H9 (cell line): Measurements from ENCODE around the gene OR2A12. TPM values are rescaled to one million over a fixed set of nuclear protein-coding genes. Genes with fewer than 3 reads are reported as not detected.

Experiments
- DNase-seq: peaks from one replicate; pipeline ENCODE4 v3.0.0-alpha.2; 2017
- H2AFZ ChIP-seq: one replicate; pipeline ENCODE4 v1.6.1; 2013; ENCODE audit warnings: mild to moderate bottlenecking, low read length, control low read depth, moderate library complexity
- H2AK5ac ChIP-seq: 2 replicates; pipeline ENCODE4 v1.6.1; 2013; ENCODE audit warnings: low read length, control low read depth, mixed read lengths; ENCODE audit not compliant: insufficient read length
- H2BK120ac ChIP-seq: one replicate; pipeline ENCODE4 v1.6.1; 2013; ENCODE audit warnings: low read depth, mild to moderate bottlenecking, low read length, control low read depth, inconsistent platforms; ENCODE audit not compliant: poor library complexity, severe bottlenecking
- H2BK12ac ChIP-seq: 2 replicates; pipeline ENCODE4 v1.6.1; 2013; ENCODE audit warnings: low read length, control low read depth, mixed read lengths, low read depth; ENCODE audit not compliant: insufficient read length
- H2BK15ac ChIP-seq: 2 replicates; pipeline ENCODE4 v1.6.1; 2013; ENCODE audit warnings: low read depth, low read length, control low read depth
- H2BK20ac ChIP-seq: one replicate; pipeline ENCODE4 v1.6.1; 2013; ENCODE audit warnings: low read depth, mild to moderate bottlenecking, low read length, control low read depth, inconsistent platforms; ENCODE audit not compliant: poor library complexity, severe bottlenecking
- H2BK5ac ChIP-seq: 2 replicates; pipeline ENCODE4 v1.6.1; 2013; ENCODE audit warnings: low read length, control low read depth, mixed read lengths; ENCODE audit not compliant: insufficient read length
- H3K14ac ChIP-seq: 2 replicates; pipeline ENCODE4 v1.6.1; 2013; ENCODE audit warnings: low read length, control low read depth; ENCODE audit not compliant: insufficient read depth
- H3K18ac ChIP-seq: 2 replicates; pipeline ENCODE4 v1.6.1; 2013; ENCODE audit warnings: low read depth, mild to moderate bottlenecking, mixed read lengths, low read length, control low read depth; ENCODE audit not compliant: insufficient read length
- H3K23ac ChIP-seq: 2 replicates; pipeline ENCODE4 v1.6.1; 2013; ENCODE audit warnings: low read length, control low read depth, mixed read lengths, low read depth; ENCODE audit not compliant: insufficient read length
- H3K23me2 ChIP-seq: 2 replicates; pipeline ENCODE4 v1.6.1; 2013; ENCODE audit warnings: low read depth, mild to moderate bottlenecking, mixed read lengths, low read length, control low read depth; ENCODE audit not compliant: insufficient read length, poor library complexity, severe bottlenecking
- H3K27ac ChIP-seq: 2 replicates; pipeline ENCODE4 v1.5.1; 2013; ENCODE audit warnings: low read length, control low read depth, mixed read lengths, low read depth; ENCODE audit not compliant: insufficient read length
- H3K27me3 ChIP-seq: 2 replicates; pipeline ENCODE4 v1.6.1; 2013; ENCODE audit warnings: low read length, control low read depth, inconsistent platforms; ENCODE audit not compliant: insufficient read depth
- H3K4ac ChIP-seq: 2 replicates; pipeline ENCODE4 v1.6.1; 2013; ENCODE audit warnings: low read depth, mild to moderate bottlenecking, control low read depth, inconsistent platforms, low read length, moderate library complexity
- H3K4me1 ChIP-seq: 2 replicates; pipeline ENCODE4 v1.6.1; 2013; ENCODE audit warnings: low read length, control low read depth, inconsistent platforms; ENCODE audit not compliant: insufficient read depth
- H3K4me2 ChIP-seq: 2 replicates; pipeline ENCODE4 v1.6.1; 2013; ENCODE audit warnings: low read length, control low read depth, mixed read lengths; ENCODE audit not compliant: insufficient read length, insufficient read depth
- H3K56ac ChIP-seq: 2 replicates; pipeline ENCODE4 v1.6.1; 2013; ENCODE audit warnings: low read depth, mild to moderate bottlenecking, mixed read lengths, low read length, control low read depth; ENCODE audit not compliant: insufficient read length
- H3K79me1 ChIP-seq: 2 replicates; pipeline ENCODE4 v1.6.1; 2013; ENCODE audit warnings: low read depth, mild to moderate bottlenecking, moderate library complexity, low read length, control low read depth, inconsistent platforms; ENCODE audit not compliant: insufficient read depth, poor library complexity, severe bottlenecking
- H3K79me2 ChIP-seq: 2 replicates; pipeline ENCODE4 v1.6.1; 2013; ENCODE audit warnings: low read length, control low read depth, inconsistent platforms; ENCODE audit not compliant: insufficient read depth
- H3K9ac ChIP-seq: 2 replicates; pipeline ENCODE4 v1.6.1; 2013; ENCODE audit warnings: low read length, control low read depth, mixed read lengths; ENCODE audit not compliant: insufficient read length; ENCODE audit errors: extremely low read depth
- H3K9me3 ChIP-seq: one replicate; pipeline ENCODE4 v1.6.1; 2013; ENCODE audit warnings: low read depth, low read length, inconsistent platforms; ENCODE audit not compliant: control insufficient read depth
- H3T11ph ChIP-seq: one replicate; pipeline ENCODE4 v1.6.1; 2013; ENCODE audit warnings: mild to moderate bottlenecking, low read length, control low read depth, inconsistent platforms
- H4K20me1 ChIP-seq: one replicate; pipeline ENCODE4 v1.6.1; 2013; ENCODE audit not compliant: control insufficient read depth, insufficient read length, insufficient read depth
- H4K5ac ChIP-seq: 2 replicates; pipeline ENCODE4 v1.6.1; 2013; ENCODE audit warnings: low read depth, mild to moderate bottlenecking, mixed read lengths, low read length, control low read depth; ENCODE audit not compliant: insufficient read length
- H4K8ac ChIP-seq: replicated peaks from 2 replicates; pipeline ENCODE4 v1.6.1; 2013; ENCODE audit warnings: low read length, control low read depth, mixed read lengths, low read depth; ENCODE audit not compliant: insufficient read length
- H4K91ac ChIP-seq: 2 replicates; pipeline ENCODE4 v1.6.1; 2013; ENCODE audit warnings: low read depth, mild to moderate bottlenecking, moderate library complexity, mixed read lengths, low read length, control low read depth; ENCODE audit not compliant: insufficient read length
- H3K27ac Mint-ChIP-seq, 3 experiments: 2 replicates in 2 of 3; 3 replicates in 1 of 3; pipeline ENCODE4 v1.8.0; 2020 to 2021; ENCODE audit warnings: mixed read lengths in 3 of 3, mild to moderate bottlenecking in 1 of 3, moderate library complexity in 1 of 3
- H3K27me3 Mint-ChIP-seq: 2 replicates; pipeline ENCODE4 v1.8.0; 2021; ENCODE audit warnings: low read depth, mild to moderate bottlenecking, moderate library complexity, mixed read lengths
- H3K36me3 Mint-ChIP-seq, 3 experiments: 2 replicates in 2 of 3; 3 replicates in 1 of 3; pipeline ENCODE4 v1.8.0; 2020 to 2021; ENCODE audit warnings: low read depth in 3 of 3, mixed read lengths in 3 of 3; ENCODE audit not compliant: insufficient read depth in 1 of 3
- H3K4me1 Mint-ChIP-seq, 2 experiments: 2 replicates each; pipeline ENCODE4 v1.8.0; 2020; ENCODE audit warnings: mixed read lengths in 2 of 2
- H3K4me3 Mint-ChIP-seq, 2 experiments: 2 replicates in 1 of 2; 3 replicates in 1 of 2; pipeline ENCODE4 v1.8.0; 2020 to 2021; ENCODE audit warnings: mild to moderate bottlenecking in 2 of 2, mixed read lengths in 2 of 2, moderate library complexity in 1 of 2
- H3K9me3 Mint-ChIP-seq, 2 experiments: 2 replicates in 1 of 2; 3 replicates in 1 of 2; pipeline ENCODE4 v1.8.0; 2020; ENCODE audit warnings: mild to moderate bottlenecking in 2 of 2, mixed read lengths in 2 of 2, moderate library complexity in 1 of 2
- WGBS: extraction: QIAGEN DNeasy Blood & Tissue Kit; methylation state at CpG from one replicate; pipeline ENCODE4 v1.1.7; 2013; ENCODE audit warnings: missing lambda C conversion rate, low lambda C conversion rate, mixed read lengths; ENCODE audit not compliant: insufficient read length; ENCODE audit errors: extremely low coverage; 5-methylcytosine and 5-hydroxymethylcytosine counted together
- total RNA-seq: library from RNA; stranded (reverse); gene quantifications from 2 replicates; pipeline ENCODE4 v1.2.1, GENCODE V29; 2021
- TF ChIP-seq, protein P1 (sequence below): fragments of 200-600 bp; sonication (generic); conservative IDR thresholded peaks from 3 replicates; pipeline ENCODE4 v1.8.0; 2021; ENCODE audit warnings: antibody characterized with exemption, mild to moderate bottlenecking

Gene OR2A12
- total RNA-seq, 1 experiment from 2014 or later = not detected

DNA sequence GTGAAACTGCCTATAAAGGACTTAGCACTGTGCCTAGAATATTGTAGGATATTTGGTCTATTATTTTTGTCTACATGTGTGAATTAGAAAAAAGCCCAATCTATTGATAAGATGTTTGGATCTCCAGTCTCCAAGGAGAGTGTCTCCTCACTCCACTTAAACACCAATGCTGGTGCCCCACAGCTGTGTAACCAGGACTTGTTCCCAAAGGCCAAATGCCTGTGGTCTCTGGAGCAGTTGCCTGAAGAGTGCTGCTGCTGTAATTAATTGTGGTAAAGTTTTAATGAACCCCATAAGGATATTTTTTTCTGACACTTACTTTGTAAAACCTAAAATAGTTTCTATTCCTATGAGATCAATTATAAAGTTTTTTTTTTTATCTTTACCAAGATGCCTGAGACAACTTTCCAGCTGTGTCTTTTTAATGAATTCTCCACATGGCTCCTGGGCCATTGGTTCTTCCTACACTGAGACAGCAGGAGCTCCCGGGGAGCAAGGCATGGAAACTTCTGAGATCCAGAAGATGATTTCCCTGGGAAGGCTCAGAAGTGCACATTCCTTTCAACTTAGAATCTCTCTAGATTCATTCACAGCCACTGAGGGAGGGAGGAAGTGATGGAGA, 48.6 kb upstream of the OR2A12 start:
- Histone ChIP-seq H2BK12ac (no peak overlapping the region), H3K23me2 (no peaks in the 10 kb centered on the region), H3K27ac (no peak overlapping the region), H2BK120ac (no peak overlapping the region), H2BK20ac (no peak overlapping the region), H2AK5ac (no peak overlapping the region), H4K20me1 (no peaks in the 10 kb centered on the region), H3K18ac (no peak overlapping the region), H3T11ph (no peak overlapping the region), H3K14ac (no peak overlapping the region), H3K79me2 (no peaks in the 10 kb centered on the region), H3K56ac (no peak overlapping the region), H2BK5ac (no peak overlapping the region), H2AFZ (no peak overlapping the region), H3K4ac (no peak overlapping the region), H3K4me1 (no peaks in the 10 kb centered on the region), H4K8ac (no peak overlapping the region), H3K79me1 (no peaks in the 10 kb centered on the region), H3K9ac (no peak overlapping the region), H4K91ac (no peak overlapping the region), H3K4me2 (no peak overlapping the region), H2BK15ac (no peak overlapping the region), H4K5ac (no peak overlapping the region), H3K9me3 (no peaks in the 10 kb centered on the region), H3K23ac (no peak overlapping the region), H3K27me3 (no peaks in the 10 kb centered on the region)
- Mint-ChIP-seq H3K36me3 (no peaks in the 10 kb centered on the region), H3K27me3 (no peaks in the 10 kb centered on the region), H3K4me3 (no peak overlapping the region), H3K9me3 (no peaks in the 10 kb centered on the region), H3K27ac (no peak overlapping the region), H3K4me1 (no peaks in the 10 kb centered on the region; a peak in 1 of 4 replicates)
- no peak for DNase-seq
- TF ChIP-seq, protein P1, sequence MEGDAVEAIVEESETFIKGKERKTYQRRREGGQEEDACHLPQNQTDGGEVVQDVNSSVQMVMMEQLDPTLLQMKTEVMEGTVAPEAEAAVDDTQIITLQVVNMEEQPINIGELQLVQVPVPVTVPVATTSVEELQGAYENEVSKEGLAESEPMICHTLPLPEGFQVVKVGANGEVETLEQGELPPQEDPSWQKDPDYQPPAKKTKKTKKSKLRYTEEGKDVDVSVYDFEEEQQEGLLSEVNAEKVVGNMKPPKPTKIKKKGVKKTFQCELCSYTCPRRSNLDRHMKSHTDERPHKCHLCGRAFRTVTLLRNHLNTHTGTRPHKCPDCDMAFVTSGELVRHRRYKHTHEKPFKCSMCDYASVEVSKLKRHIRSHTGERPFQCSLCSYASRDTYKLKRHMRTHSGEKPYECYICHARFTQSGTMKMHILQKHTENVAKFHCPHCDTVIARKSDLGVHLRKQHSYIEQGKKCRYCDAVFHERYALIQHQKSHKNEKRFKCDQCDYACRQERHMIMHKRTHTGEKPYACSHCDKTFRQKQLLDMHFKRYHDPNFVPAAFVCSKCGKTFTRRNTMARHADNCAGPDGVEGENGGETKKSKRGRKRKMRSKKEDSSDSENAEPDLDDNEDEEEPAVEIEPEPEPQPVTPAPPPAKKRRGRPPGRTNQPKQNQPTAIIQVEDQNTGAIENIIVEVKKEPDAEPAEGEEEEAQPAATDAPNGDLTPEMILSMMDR = no peak
- WGBS = no CpG with 5 or more reads among the region's 1 CpG
